GM19468 (cell line): ENCODE measurements around the gene ATG2A.

Source experiments
- ATAC-seq: cut with Tn5 transposase; IDR thresholded peaks from one replicate; pipeline ENCODE4 v1.9.1; 2021; ENCODE audit warnings: mild to moderate bottlenecking, moderate library complexity, moderate number of reproducible peaks; ENCODE audit not compliant: unreplicated experiment; ENCODE audit errors: extremely low read depth

Gene ATG2A

DNA sequence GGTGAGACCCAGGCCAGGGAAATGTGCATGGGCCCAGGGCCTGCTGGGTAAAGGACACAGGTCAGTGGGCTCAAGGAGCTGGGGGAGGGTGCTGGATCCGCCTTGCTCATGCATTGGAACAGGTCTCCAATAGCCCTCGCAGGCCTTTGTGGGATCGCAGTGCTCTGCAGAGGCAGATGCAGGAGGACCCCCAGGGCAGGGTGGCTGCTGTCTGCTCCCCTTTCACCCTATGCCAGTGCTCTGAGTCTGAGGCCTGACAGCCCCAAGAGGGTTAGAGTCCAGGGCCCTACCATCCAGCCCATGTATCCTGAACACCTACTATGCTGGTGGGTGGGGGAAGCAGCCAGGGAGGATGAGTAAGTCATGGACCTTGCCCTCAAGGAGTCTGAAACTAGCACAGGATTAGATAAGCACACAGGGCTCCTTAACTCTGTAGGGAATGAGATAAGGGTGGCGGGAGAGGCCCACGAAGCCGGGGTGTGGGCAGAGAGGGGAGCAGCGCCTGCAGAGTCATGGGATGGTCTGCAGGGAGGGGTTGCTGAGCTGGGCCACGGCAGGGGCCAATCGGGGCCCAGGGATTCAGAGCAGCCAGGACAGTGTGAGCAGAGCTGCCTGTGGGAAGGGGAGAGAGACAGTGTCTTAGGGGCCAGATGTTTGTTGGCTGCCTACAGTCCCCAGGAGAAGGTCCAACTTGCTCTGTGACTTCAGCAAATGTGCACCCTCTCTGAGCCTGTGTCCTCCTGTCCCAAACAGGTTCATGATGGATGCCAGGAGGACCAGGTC is 28.1 kb downstream of the ATG2A start:
- ATAC-seq: no peak

DNA sequence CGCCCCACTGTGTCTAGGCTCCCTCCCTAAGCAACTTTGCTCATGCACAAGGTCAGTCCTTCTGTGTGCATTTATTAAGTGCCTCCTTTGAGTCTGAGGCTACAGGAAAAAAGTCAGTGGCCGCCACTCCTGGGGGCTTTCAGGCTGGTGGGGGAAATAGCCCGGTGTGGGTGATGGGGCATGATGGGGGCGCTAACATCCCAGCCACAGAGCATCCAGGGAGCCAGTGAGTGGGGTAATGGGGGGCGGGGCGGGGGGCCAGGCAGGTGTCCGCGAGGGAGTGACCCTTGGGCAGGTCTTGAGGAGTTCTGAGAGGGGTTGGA is 28.6 kb downstream of the ATG2A start:
- ATAC-seq: no peak

DNA sequence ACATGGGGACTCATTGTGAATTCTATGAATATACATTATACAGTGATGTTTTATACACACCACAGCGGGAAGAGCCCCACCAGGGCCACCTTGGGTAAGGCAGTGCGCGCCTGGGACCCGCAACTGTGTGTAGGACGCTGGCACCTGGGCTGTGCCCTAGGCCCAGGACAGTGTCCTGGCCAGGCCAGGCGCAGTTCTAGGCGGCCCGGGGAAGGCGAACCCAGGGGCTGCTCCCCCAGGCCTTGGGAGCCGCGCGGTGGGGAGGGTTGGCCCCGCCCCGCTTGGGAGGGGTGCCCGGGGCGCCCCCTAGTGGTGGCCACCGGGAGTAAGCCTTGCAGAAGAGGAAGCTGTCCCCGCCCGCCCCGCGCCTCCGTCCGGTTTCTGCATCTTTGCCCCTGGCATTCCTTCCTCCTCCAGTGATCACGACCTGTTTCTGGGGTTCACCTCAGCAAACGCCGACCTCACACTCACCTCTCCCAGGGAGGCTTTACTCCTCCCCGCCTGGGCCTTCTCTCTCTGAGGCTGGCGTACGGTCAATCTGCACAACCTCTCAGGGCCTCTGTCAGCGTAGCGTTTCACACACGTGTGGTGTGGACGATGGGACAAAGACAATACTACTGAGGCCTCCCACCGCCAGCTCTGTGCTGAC is 29.1 kb downstream of the ATG2A start:
- ATAC-seq: no peak

DNA sequence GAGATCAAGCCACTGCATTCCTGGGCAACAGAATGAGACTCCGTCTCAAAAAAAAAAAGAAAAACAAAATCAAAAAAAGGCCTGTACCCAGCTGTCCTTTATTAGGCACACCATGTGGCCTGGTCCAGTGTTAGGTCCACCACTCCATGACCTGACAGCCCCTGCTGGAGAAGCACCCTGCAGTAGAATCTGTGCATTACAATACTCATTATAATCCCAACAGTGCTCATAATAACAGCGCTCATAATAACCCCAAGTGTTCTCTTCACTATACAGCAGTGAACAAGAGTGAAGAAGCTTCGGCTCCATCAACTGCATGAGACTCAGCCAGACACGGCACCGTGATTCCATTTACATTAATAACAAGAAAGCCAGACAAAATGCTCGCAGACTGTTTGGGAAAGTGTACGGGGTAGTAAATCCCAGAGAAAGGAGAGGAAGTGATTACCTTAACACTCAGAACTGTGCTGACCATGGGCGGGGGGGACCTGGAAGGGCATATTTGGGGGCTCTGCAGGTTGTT is 29.7 kb downstream of the ATG2A start:
- no peak for ATAC-seq

DNA sequence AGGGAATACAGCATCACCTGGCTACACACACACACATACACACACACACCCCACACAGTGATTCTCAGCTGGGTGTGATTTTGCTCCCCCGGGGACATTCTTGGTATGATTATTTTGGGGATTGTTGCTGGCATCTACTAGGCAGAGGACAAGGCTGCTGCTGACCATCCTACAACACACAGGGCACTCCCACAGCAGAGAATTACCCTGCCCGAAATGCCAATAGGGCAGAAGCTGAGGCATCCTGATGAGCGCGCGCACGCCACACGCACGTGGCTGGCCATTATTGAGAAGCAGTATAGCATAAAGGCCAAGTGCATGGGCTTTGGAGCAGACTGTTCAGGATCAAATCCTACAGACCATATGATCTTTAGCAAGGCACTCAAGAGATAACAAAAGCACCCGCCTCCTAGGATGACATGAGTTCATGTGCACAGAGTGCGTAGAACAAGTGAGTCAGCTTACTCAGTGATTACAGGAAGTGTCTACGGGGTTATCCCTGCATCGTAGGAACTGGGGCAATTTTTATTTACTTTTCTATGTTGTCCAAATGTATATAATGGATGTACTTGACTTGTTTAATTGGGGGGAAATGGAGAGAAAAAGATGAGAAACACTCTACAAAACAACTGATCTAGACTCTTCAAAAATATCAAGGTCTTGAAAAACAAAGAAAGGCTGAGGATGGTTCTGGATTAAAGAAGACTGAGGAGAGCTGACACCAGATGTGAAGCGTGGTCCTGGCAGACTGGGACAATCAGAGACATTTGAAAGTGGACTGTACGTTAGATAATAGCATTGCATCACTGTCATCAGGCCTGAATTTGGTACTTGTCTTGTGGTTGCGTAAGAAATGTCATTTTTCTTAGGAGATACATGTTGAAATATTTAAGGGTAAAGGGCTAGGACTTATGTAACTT is 31.4 kb downstream of the ATG2A start:
- no peak for ATAC-seq

DNA sequence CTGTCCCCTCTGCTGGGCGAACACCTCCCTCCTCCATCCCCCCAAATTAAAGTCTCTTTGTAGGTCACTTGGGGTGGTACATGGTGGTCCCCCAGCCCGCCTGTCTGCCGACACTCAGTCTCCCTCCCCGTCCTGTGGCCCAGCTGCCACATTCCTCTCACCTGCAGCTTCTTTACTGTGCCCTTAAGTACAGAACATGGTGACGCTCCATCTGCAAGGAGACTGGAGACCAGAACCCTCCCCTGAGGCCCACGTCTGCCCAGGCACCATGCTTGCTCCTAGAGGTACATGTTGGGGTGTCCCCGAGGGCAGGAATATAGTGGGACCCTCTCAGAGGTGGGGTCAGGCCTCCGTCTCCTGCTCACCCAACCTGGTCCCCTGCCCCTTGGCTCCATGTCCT is 33.0 kb downstream of the ATG2A start:
- no peak for ATAC-seq

DNA sequence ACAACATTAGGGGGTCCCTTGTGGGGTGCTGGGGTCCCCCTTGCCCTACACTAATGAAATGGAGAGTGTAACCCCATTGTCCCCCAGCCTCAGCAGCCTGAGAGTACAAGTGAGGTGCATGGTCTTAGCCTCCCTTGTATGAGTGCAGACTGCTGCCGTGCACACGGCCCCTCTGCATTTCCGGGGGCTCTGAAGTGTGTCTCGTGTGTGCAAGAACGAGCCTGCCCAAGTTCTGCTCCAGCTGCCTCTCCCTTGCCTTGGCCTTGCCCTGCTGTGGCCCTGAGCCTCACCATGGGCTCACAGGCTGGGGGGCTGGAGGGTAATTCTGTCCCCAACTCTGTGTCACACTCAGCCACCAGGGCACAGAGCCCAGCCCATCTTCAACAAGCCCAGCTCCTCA is 33.4 kb downstream of the ATG2A start:
- no peak for ATAC-seq

DNA sequence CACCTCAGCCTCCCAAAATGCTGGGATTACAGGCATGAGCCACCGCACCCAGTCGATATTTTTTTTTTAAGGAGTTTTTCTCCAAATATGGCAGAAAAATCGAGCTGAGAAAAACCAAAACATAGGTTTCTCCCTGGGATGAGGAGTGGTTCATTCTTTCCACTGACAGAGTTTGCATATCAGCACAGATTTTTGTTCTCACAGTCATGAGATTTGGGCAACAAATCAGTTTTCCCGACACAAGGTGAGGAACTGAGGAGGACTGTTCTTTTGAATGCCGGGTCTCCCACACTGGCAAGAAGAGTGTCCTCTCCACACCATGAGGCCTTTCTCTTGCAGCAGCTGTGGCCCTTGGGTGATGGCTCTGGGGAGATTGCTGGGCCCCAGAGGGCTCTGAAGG is 34.8 kb downstream of the ATG2A start:
- no peak for ATAC-seq

DNA sequence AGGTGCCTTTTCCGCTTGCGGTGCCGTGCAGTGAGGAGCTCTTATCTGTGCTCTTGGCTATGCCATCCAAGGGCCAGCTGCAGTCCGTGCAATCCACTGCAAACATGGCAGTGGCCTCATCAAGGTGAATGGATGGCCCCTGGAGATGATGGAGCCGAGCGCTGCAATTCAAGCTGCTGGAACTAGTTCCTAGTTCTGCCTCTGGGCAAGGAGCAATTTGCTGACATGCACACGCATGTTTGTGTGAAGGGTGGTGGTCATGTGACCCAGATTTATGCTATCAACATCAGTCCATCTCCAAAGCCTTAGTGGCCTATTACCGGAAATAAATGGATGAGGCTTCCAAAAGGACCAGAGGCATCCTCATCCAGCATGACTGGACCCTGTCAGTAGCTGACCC is 35.5 kb downstream of the ATG2A start:
- ATAC-seq: no peak

DNA sequence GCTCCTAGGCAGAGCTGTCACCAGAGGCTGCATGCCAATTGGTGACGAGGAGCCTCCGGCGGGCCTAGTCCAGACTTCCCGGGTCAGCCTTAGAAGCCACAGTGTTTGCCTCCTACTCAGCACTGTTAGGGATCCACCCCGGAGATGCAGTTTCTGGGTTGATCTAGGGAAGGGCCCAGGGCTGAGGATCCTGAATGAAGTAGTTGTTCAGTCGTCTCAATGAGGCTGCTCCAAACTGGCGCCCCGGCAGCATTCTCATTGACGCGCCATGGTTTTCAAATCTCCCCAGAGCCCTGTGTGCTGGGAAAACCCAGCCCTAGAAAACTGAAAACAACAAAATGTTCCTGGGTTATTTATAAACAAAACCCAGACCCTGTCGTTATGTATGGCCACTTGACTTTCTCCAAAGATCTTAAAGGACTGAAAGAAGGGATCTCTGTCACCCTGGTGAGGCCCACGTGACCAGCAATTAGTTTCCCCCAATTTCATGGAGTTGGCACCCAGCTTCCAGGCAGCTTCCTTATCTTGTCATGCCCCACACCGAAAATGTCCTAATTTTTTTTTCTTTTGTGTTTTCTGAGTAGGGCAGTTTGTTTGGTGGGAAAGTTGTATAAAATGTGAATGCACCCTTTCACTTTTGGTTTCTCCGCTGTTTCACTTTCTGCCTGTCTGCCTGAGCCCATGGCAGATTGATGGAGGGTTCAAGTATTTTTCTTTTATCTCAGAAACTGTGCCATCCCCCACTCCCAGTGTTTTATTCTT is 36.6 kb downstream of the ATG2A start:
- no peak for ATAC-seq

DNA sequence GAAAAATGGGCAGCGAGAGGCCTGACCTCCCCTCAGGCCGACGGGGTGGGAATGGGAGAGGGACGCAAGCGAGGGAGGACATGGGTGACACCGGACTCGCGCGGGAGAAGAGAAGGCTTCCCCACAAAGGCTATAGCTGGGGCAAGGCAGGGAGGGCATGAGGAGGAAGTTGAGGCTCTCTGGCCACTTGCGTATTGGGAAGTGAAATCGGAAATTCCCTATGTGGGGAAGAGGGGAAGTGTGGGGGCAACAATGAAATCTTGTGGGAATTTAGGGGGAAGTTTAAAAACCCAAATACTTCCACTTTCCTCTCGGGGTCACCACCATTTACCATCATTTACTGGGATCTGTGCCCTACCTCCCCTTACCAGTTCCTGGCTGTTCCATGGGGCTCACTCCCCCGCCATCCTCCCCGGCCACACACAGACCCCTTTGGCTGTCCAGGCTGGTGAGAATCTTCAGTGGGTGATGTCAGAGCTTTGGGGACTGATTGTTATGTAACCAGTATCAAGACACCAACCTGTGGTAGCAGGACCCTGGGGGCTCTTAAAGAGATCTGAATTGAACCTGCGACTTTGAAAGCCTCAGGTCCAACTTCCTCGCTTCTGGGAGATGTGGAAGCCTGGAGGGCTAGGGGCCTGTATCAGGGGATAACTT is 37.6 kb downstream of the ATG2A start:
- ATAC-seq: no peak

DNA sequence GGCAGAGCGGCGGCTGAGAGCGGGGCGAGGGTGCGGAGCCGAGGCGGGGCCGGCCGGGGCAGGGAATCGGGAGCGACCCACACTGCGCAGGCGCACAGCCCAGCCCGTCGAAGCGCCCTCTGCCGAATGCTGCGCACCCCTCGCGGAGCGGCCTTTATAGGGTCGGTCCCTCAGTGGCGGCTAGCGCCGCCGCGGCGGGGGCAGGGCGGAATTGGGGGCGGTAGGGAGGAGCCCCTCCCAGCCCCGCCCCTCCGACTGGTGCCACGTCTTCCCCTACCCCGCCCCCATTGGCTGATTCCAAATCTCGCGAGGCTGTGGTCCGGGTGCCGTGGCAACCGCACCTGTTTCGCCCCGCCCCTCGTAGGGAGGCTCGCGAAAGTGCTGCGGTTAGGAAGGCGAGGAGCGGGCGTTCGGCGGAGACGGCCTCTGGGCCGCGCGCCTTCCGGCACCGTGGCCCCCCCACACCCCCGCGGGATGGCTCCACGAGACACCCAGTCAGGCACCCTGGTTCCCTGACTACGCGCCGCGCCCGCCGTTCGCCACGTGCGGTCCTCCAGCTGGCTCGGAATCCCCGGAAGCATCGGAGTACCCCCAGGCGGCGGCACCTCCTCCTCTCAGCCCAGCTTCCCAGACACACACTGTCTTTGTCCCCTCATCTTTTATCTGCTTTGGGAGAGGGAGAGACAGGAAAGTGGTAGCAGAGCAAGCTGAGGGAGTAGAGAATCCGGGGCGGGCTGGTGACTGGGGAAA is 38.3 kb downstream of the ATG2A start, which contains the start of gene EHD1:
Gene EHD1, minus strand, starts transcription at position 128 of the 750 bp plus-strand sequence. CDS start 157 bp downstream, outside the sequence.
- ATAC-seq: peak; percentile 64

DNA sequence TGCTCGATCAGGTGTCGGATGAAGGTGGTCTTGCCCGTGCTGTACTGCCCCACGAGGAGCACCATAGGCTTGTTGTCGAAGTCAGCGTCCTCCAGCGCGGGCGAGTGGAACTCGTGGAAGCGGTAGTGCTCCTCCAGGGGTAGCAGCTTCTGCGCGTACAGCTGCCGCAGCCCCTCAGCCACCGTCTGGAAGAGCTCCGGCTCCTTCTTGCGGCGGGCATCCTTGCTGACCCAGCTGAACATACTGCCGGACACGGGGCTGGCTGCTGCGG is 38.9 kb downstream of the ATG2A start:
- ATAC-seq: no peak

DNA sequence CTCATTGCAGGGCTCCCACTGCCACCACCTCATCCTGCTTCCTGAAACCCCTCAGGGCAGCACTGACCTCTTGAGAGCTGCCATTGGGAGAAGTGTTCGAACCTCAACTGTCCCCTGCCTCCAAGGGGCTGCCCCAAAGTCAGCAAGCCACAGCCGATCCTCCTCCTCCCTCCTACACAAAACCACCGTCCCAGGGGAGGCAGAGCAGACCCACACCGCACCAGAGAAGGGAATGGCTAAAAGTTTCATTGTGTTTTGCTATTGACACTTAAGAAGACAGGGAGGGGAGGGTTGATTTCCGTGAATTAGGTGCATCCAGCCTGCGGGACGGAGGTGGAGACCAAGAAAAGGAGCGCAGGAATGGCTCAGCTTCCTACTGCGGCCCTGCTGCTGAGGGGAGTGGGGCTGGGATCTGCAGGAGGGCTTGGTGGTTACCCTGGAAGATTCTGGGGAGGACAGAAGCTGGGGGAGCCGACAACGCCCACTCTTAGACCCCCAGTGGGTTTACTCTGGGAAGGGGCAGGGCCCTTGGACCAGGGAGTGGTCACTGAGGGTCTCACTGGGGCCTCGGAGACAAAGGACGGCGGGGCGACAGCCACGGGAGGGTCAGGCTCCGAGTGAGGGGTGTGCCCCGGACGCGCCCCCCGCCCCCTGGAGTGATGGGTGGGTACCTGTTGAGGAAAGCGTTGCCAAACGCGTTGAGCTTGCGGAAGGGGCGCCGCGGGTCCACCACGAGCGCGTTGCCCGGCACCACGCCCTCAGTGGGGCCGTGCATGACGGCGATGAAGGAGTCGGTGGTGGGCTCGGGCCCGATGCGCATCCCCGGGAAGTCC is 39.4 kb downstream of the ATG2A start:
- no peak for ATAC-seq

DNA sequence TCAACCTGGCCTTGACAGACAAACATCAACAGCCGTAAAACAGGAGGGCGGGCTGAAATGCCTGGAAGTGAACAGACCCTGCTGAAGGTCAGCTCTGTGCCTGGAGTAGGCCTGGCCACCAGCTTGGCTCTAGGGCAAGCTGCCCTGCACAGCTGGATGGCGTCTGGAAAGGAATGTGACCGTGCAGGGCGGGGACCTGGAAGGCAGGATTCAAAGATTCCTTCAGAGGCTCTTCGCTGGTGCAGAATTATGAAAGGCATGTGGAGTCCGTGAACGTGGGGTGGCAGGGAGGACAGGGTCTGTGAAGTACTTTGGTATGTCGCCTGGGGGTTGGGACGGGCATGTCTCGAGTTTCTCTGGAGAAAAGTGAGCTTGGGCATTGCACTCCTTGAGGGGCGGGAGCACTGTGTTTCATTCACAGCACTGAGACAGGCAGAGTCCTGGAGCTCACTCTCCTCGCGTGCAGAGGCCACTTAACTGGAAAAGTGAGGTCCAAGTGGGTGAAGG is 40.1 kb downstream of the ATG2A start:
- ATAC-seq: no peak

DNA sequence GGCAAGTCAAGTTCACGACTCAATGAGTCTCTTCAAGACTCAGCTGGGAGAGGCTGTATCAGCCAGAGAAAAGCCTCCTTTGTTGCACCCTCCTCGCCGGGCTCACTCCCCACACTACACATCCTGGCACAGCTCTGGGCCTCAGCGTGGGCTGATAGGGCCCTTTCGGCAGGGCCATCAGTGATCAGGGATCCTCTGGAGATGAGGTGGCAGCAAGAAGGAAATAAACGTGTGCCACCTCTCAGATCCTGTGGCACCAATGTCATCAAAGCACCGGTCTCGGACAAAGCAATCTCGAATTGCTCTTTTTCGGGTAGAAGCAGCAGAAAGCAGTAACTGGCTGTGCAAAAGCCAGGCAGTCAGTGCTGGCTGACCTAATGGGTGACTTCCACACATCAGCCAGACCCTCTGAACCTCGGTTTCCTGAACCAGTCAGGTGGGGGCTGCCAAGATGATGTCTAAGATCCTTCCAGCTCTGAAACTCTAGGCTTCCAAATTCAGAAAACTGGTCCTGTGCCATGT is 40.7 kb downstream of the ATG2A start:
- no peak for ATAC-seq

DNA sequence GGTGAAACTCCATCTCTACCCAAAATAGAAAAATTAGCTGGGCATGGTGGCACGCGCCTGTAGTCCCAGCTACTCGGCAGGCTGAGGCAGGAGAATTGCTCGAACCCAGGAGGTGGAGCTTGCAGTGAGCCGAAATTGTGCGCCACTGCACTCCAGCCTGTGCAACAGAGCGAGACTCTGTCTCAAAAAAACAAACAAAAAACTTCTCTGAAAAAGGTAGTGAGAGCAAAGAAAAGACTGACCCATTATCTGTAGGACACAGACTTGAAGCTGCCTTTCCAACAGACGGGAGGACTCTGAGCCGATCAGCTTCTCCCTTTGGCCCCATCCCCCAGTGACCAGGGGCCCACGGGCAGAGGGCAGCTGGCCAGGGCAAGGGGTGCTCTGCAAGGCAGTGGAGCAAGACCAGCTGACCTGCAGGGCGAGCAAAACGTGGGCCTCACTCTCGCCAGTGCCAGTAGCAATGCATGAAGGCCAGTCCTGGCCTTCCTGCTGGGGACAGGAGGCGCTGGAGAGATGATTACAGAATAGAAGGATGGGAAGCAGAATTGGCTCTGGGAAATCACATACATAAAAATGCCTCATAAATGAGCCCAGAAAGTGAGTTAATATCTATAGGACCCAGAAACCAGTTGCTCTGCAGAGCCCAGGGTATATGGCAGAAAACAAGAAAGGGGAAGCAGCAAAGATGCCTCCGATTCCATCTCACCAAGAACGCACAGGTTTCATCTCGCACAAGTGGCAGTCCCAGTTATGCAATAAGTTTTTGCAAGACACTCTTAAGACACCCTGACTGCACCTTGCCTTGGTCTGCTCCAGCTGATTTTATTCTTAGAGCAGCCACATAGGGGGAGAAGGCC is 41.4 kb downstream of the ATG2A start:
- no peak for ATAC-seq
